ENCODE results near the gene ZC3HAV1L.

Gene ZC3HAV1L

GRCh38 chr7:139044813-139045794, 9.3 kb upstream of the ZC3HAV1L start:
- Histone ChIP-seq H3K27ac (replicated peaks) (peak overlapping the region; percentile 11; the same call in 1 of the 2 replicates), H3K4me3 (replicated peaks; ENCODE audit: insufficient read depth, low read length) (no peak overlapping the region), H3K27me3 (ENCODE audit: insufficient read depth, poor library complexity, severe bottlenecking) (no peaks in the 10 kb centered on the region)
- DNase-seq (ENCODE audit: low read depth in 1 of 2, low spot score in 1 of 2): peak in 1 of 2 experiments; percentile 52
- TF ChIP-seq REST (IDR thresholded peaks at IDR 0.05; ENCODE audit: insufficient replicate concordance, low read depth) (no peak), POLR2AphosphoS5 (IDR thresholded peaks at IDR 0.05; ENCODE audit: low read depth) (no peak), GABPA (IDR thresholded peaks at IDR 0.05; ENCODE audit: low read depth) (no peak), SPI1 (IDR thresholded peaks at IDR 0.05; ENCODE audit: borderline replicate concordance, low read depth) (peak; percentile 69; the same call in 1 of the 2 replicates), CTCF (IDR thresholded peaks at IDR 0.05; ENCODE audit: insufficient read depth, low read length) (no peak)

GRCh38 chr7:139043823-139044812, 8.3 kb upstream of the ZC3HAV1L start:
- peak; percentile 51 to 58 for DNase-seq (ENCODE audit: low read depth in 1 of 2, low spot score in 1 of 2)
- H3K4me3 ChIP-seq (replicated peaks; ENCODE audit: insufficient read depth, low read length): no peak overlapping the region

More at GRCh38 chr7:139043823-139044812, 8.3 kb upstream of the ZC3HAV1L start:
- no peak for TF ChIP-seq CTCF (IDR thresholded peaks at IDR 0.05; ENCODE audit: insufficient read depth, low read length)
- TF ChIP-seq REST (IDR thresholded peaks at IDR 0.05; ENCODE audit: insufficient replicate concordance, low read depth): peak; percentile 87
- no peak for TF ChIP-seq GABPA (IDR thresholded peaks at IDR 0.05; ENCODE audit: low read depth)
- TF ChIP-seq SPI1 (IDR thresholded peaks at IDR 0.05; ENCODE audit: borderline replicate concordance, low read depth): peak; percentile 3; the same call in 1 of the 2 replicates
- 0 out of 2 replicates have a peak, but pooled peaks have one; percentile 24 for TF ChIP-seq POLR2AphosphoS5 (IDR thresholded peaks at IDR 0.05; ENCODE audit: low read depth)
- H3K27ac ChIP-seq (replicated peaks): no peak overlapping the region; the same call in 1 of the 2 replicates
- H3K27me3 ChIP-seq (ENCODE audit: insufficient read depth, poor library complexity, severe bottlenecking): no peaks in the 10 kb centered on the region

All from HL-60 (cell line).